Nephron progenitor cell (in vitro differentiated cells): ENCODE data around the gene CEBPG.

Experiments
- DNase-seq: peaks from one replicate; pipeline ENCODE4 v3.0.0; 2021
- H3K27ac Mint-ChIP-seq: 2 replicates; pipeline ENCODE4 v1.8.0; 2021; ENCODE audit warnings: mild to moderate bottlenecking, moderate library complexity, mixed read lengths
- H3K27me3 Mint-ChIP-seq: 2 replicates; pipeline ENCODE4 v1.8.0; 2021; ENCODE audit warnings: mild to moderate bottlenecking, low read depth, mixed read lengths; ENCODE audit not compliant: poor library complexity
- H3K36me3 Mint-ChIP-seq: 2 replicates; pipeline ENCODE4 v1.8.0; 2021; ENCODE audit warnings: low read depth, mixed read lengths
- H3K4me1 Mint-ChIP-seq: 2 replicates; pipeline ENCODE4 v1.8.0; 2021; ENCODE audit warnings: mixed read lengths
- H3K4me3 Mint-ChIP-seq: 2 replicates; pipeline ENCODE4 v1.8.0; 2021; ENCODE audit warnings: mild to moderate bottlenecking, moderate library complexity, mixed read lengths
- H3K9me3 Mint-ChIP-seq: 2 replicates; pipeline ENCODE4 v1.8.0; 2021; ENCODE audit warnings: mild to moderate bottlenecking, moderate library complexity, mixed read lengths
- CTCF ChIP-seq: fragments of 200-600 bp; sonication (generic); IDR thresholded peaks from 2 replicates; pipeline ENCODE4 v1.5.0; 2021; ENCODE audit warnings: antibody characterized with exemption

The CEBPG gene

GRCh38 chr19:33398361-33399060 lies 25.0 kb downstream of the CEBPG start:
- Mint-ChIP-seq H3K27me3 (peaks cover 3% of the 10 kb centered on the region), H3K27ac (no peak overlapping the region), H3K9me3 (no peaks in the 10 kb centered on the region), H3K36me3 (no peaks in the 10 kb centered on the region), H3K4me1 (peaks cover 27% of the 10 kb centered on the region), H3K4me3 (no peak overlapping the region)
- no peak for TF ChIP-seq CTCF
- no peak for DNase-seq

GRCh38 chr19:33399081-33399744 lies 25.7 kb downstream of the CEBPG start:
- no peak for DNase-seq
- Mint-ChIP-seq H3K27ac (no peak overlapping the region), H3K4me1 (peaks cover 21% of the 10 kb centered on the region), H3K9me3 (no peaks in the 10 kb centered on the region), H3K4me3 (no peak overlapping the region), H3K36me3 (no peaks in the 10 kb centered on the region), H3K27me3 (peaks cover 3% of the 10 kb centered on the region)
- no peak for TF ChIP-seq CTCF

- no peak overlapping the region for H3K4me3 Mint-ChIP-seq
- no peak for TF ChIP-seq CTCF
- H3K36me3 Mint-ChIP-seq: no peaks in the 10 kb centered on the region
- no peaks in the 10 kb centered on the region for H3K9me3 Mint-ChIP-seq
- peaks cover 4% of the 10 kb centered on the region for H3K27me3 Mint-ChIP-seq
- no peak for DNase-seq
- peaks cover 14% of the 10 kb centered on the region for H3K4me1 Mint-ChIP-seq
- H3K27ac Mint-ChIP-seq: no peak overlapping the region
Observed at GRCh38 chr19:33399745-33400681, 26.5 kb downstream of the CEBPG start.

- no peak overlapping the region for H3K4me3 Mint-ChIP-seq
Observed at GRCh38 chr19:33400856-33401682, 27.6 kb downstream of the CEBPG start.

More at GRCh38 chr19:33400856-33401682, 27.6 kb downstream of the CEBPG start:
- H3K4me1 Mint-ChIP-seq: peaks cover 10% of the 10 kb centered on the region
- no peaks in the 10 kb centered on the region for H3K36me3 Mint-ChIP-seq
- no peak for DNase-seq
- peaks cover 4% of the 10 kb centered on the region for H3K27me3 Mint-ChIP-seq
- TF ChIP-seq CTCF: no peak
- H3K27ac Mint-ChIP-seq: no peak overlapping the region
- H3K9me3 Mint-ChIP-seq: no peaks in the 10 kb centered on the region
